HepG2 (cell line): ENCODE data around the gene USF2. TPM values are rescaled to one million over a fixed set of nuclear protein-coding genes. Genes with fewer than 3 reads are reported as not detected.
A peak's percentile ranks its signal among the peaks of the same experiment; 100 is the strongest.

Experiments used
- AFF4 ChIP-seq: sonication (generic); formaldehyde crosslinking; IDR thresholded peaks from 2 replicates; pipeline ENCODE4 v1.4.0; 2020; ENCODE audit warnings: missing genetic modification reagents
- ARID4A ChIP-seq: sonication (generic); formaldehyde crosslinking; IDR thresholded peaks from 2 replicates; pipeline ENCODE4 v1.5.0; 2020; ENCODE audit warnings: mild to moderate bottlenecking, missing genetic modification reagents, borderline replicate concordance
- ATF1 ChIP-seq: IDR thresholded peaks from 2 replicates; pipeline ENCODE4 v1.6.1; 2016; ENCODE audit warnings: mild to moderate bottlenecking, control low read depth
- DBP ChIP-seq: sonication (generic); formaldehyde crosslinking; IDR thresholded peaks from 2 replicates; pipeline ENCODE4 v1.4.0; 2020; ENCODE audit warnings: missing genetic modification reagents; ENCODE audit errors: not compliant biosample characterization
- ELK4 ChIP-seq: sonication (generic); formaldehyde crosslinking; IDR thresholded peaks from 2 replicates; pipeline ENCODE4 v1.9.0; 2021; ENCODE audit warnings: missing genetic modification reagents, borderline replicate concordance
- ESRRA ChIP-seq: sonication (generic); formaldehyde crosslinking; IDR thresholded peaks from 2 replicates; pipeline ENCODE4 v1.5.1; 2020; ENCODE audit warnings: mild to moderate bottlenecking, low read depth, missing genetic modification reagents
- FOXP1 ChIP-seq, 2 experiments: fragments of 450-650 bp in 1 of 2; IDR thresholded peaks; 2 replicates each; pipeline ENCODE4 v1.6.1; 2017 to 2018; ENCODE audit warnings: antibody characterized with exemption in 1 of 2
- ISL2 ChIP-seq: sonication (generic); formaldehyde crosslinking; IDR thresholded peaks from 2 replicates; pipeline ENCODE4 v1.5.0; 2020; ENCODE audit warnings: missing genetic modification reagents
- MLXIP ChIP-seq: sonication (generic); formaldehyde crosslinking; IDR thresholded peaks from 2 replicates; pipeline ENCODE4 v1.9.0; 2021; ENCODE audit warnings: missing genetic modification reagents, borderline replicate concordance
- SAFB2 ChIP-seq: sonication (generic); formaldehyde crosslinking; IDR thresholded peaks from 2 replicates; pipeline ENCODE4 v1.5.1; 2020; ENCODE audit warnings: missing genetic modification reagents, low read depth, mild to moderate bottlenecking, borderline replicate concordance
- ZBTB7B ChIP-seq: sonication (generic); formaldehyde crosslinking; IDR thresholded peaks from 2 replicates; pipeline ENCODE4 v1.4.0; 2020; ENCODE audit warnings: missing genetic modification reagents
- ZNF562 ChIP-seq: sonication (generic); formaldehyde crosslinking; IDR thresholded peaks from 2 replicates; pipeline ENCODE4 v1.8.0; 2022; ENCODE audit warnings: missing genetic modification reagents, borderline replicate concordance
- ZNF564 ChIP-seq: sonication (generic); formaldehyde crosslinking; IDR thresholded peaks from 2 replicates; pipeline ENCODE4 v1.8.1; 2023; ENCODE audit warnings: mild to moderate bottlenecking, missing genetic modification reagents
- polyA plus RNA-seq, 8 experiments: library from polyadenylated mRNA; depleted of rRNA in 3 of 8; stranded (reverse) in 7 of 8; unstranded in 1 of 8; fragments of >200 nt; fragmentation: Illumina TruSeq in 4 of 8; extraction: Trizol in 4 of 8; gene quantifications; 2 replicates each; pipeline versions ENCODE4 v1.2.1 to v1.2.3, GENCODE V29; 2011 to 2016; ENCODE audit warnings: low read depth in 4 of 8, missing spikeins in 1 of 8, mixed read lengths in 1 of 8; ENCODE audit not compliant: insufficient read depth in 1 of 8
- total RNA-seq, 5 experiments: library from RNA; depleted of rRNA; stranded (reverse); fragments of >200 nt; fragmentation: Illumina TruSeq; extraction: Trizol; gene quantifications; 2 replicates each; pipeline ENCODE4 v1.2.3, GENCODE V29; 2016; ENCODE audit warnings: low read depth in 1 of 5

USF2 gene
- total and polyA plus RNA-seq, 2 of the 13 experiments (the other 11 are each of a cell fraction or from before 2014, with no cell fraction given) = 54.9 to 106 TPM

GRCh38 chr19:35279985-35280821 lies 11.4 kb downstream of the USF2 start (continued):
- TF ChIP-seq ZNF564 (CRISPR knock-in tag) = no peak
- TF ChIP-seq DBP (CRISPR knock-in tag) = no peak
- no peak for TF ChIP-seq AFF4 (CRISPR knock-in tag)
- peak; percentile 56; the same call in 1 of the 2 replicates for TF ChIP-seq ESRRA (CRISPR knock-in tag)
- no peak for TF ChIP-seq MLXIP
- peak; percentile 27; the same call in 1 of the 2 replicates for TF ChIP-seq ARID4A (CRISPR knock-in tag)
- TF ChIP-seq ATF1 (CRISPR knock-in tag) = no peak
- TF ChIP-seq FOXP1 (IDR thresholded peaks at IDR 0.05) = no peak
- TF ChIP-seq FOXP1 (CRISPR knock-in tag; IDR thresholded peaks at IDR 0.05) = no peak; the same call in 1 of the 2 replicates
- no peak for TF ChIP-seq ISL2
- TF ChIP-seq SAFB2 (CRISPR knock-in tag) = no peak
- no peak for TF ChIP-seq ELK4 (CRISPR knock-in tag)
- no peak for TF ChIP-seq ZNF562
- peak; percentile 50 for TF ChIP-seq ZBTB7B (CRISPR knock-in tag)
